NCI-H2107 treated with DMSO at 0.1 percent for 48 hours (cell line): ENCODE results near the gene PLCL2.

Source experiments
- DNase-seq: peaks from one replicate; lab custom pipeline; 2025; ENCODE audit not compliant: unreplicated experiment; lab: John Stamatoyannopoulos, UW

The PLCL2 gene

GRCh38 chr3:16865335-16865734, 19.4 kb upstream of the PLCL2 start:
- DNase-seq, result no peak

- DNase-seq, result peak; percentile 38
Measured at GRCh38 chr3:16866571-16866970, 18.2 kb upstream of the PLCL2 start.

DNA sequence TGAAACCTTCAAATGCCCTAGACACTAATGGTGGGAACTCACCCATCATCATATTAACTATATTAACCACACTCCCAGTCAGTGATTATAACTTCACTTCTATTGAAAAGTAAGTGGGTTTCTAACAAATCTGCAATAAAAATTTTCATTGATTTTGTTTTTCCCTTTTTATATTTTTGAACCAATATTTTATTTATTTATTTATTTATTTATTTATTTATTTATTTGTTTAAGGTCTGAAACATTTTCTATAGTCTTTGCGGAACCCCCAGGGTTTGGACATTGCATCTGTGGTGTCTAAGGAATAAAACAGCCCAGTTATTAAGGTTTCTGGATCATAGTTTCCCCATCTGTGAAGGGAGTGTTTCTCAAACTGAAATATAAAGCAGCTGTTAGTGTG, 16.2 kb upstream of the PLCL2 start:
- no peak for DNase-seq

DNA sequence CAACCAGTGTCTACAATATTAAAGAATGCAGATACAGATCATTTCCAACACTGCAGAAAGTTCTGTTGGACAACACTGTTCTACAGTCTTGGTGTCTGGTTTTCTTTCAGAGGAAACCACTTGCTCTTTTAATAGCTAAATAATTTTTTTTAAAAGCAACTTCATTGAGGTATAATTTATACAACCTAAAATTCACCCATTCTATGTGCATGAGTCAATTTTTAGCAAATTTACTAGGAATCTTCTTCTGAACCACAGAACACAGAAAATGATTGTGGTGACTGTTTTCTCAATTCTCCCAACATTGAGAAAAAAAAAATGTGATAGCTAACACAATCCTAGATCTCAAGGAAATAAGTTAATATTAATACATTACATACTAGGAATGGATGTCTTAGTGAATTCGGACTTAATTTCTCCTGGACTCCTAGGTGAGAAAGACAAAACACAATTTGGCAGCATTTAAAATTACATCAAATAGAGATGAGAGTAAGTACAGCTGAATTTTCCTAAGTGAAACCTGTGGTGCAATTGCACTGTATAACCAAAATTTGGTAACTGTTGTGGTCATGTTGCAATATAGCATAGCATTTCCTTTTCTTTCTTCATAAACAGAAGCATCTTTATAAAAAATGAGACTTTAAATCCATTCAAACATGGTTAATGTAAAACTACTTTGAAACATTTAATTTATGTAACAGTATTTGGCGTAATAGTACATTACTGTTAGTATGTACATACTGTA, 15.3 kb upstream of the PLCL2 start:
- no peak for DNase-seq

DNA sequence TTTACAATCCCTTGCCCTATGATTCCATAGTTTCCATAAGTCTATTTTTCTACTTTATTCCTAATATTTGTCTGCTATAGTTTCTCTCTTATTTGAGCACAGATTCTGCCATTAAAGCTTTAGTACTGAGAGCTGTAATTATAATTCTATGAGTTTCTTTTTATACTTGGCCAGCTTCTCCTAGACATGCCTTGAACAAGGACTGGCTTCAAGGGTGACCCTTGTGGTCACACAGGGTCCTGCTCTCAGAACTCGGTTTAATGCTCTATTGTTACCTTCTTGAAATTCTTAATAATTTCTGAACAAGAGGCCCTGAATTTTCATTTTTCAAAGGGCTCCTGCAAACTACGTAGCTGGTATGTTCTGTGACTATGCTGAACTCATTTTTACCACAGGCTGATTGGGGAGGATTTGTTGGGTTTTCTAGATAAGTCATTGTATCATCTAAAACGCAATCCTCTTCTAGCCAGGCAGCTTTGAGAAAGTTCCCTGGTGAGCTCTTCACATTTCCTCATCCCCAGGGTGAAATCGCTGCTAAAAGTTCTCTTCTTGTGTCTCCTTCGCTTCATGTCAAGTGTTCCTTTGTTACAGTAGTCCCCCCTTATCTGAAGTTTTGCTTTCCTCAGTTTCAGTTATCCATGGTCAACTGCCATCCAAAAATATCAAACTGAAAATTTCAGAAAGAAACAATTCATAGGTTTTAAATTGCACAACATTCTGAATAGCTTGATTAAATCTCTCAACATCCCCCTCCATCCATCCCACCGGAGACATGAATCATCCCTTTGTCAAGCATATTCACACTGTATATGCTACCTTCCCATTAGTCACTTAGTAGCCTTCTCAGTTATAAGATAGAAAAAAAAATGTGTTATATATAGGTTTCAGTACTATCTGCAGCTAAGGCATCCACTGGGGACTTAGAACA, 12.6 kb upstream of the PLCL2 start:
- no peak for DNase-seq

GRCh38 chr3:16873872-16874271, 10.9 kb upstream of the PLCL2 start:
- no peak for DNase-seq

DNA sequence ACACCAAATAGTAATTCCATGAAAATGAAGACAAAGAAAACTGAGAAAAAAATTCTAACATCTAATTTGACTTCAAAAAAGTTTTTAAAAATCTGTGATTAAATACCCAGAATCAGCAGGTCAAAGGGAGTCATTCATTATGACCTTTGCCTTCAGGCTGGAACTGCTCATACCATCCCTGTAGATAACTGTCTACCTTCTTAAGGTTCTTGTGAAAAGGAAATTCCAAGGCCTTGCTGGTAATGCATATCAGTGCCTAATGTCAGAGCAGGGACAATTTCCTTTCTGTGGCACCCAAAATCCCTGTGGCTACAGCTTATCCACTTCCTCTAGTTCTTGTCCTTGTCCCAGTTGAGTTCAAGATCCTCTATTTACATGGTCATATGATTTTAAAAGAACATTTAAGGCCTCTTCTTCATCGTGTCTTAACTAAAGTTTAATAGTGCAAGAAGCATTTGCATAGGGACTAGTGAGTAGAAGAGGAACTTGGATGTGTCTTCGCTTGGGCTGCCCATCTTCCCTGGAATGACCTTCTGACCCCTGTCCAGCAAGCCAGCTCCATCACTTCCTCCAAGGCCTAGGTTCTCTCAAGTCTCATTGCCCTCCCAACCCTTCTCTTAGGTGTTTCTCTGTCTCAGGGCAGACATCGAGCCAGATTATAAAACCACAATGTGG, 8.7 kb upstream of the PLCL2 start:
- DNase-seq, result no peak

DNA sequence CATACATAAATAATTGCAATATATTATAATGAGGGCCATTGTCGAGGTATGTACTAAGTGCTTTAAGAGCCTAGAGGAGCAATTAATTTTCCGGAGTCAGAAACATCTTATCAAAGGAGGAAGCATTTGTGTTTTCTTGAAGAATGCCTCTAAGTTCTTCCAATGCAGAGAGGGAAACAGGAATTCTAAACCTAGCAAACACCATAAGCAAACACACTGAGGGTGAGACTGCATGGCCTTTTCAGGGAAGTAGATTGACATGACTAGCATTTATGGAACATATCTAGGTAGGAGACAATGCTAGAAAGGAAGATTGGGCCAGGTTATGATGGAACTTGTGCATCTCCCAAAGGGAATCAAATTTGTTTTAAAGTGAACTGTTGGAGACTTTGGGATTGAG, 7.2 kb upstream of the PLCL2 start:
- no peak for DNase-seq

DNA sequence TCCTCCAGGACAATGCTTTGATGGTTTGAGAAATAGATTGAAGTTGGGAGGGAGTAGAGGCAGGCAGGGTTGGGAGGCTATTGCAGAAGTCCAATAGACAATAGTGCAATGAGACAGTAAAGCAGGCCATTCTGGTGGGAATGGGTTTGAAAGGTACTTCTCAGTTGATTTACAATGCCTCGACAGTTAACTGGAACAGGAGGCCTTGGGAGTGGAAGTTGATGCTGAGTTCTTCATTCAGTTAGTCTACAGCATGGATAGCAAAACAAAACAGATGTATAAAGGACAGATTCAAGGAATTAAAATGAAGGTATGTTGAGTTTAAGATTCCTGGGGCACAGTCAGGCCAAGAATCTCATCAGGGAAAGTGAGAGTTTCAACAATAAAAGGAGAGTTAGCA, 6.8 kb upstream of the PLCL2 start:
- no peak for DNase-seq

DNA sequence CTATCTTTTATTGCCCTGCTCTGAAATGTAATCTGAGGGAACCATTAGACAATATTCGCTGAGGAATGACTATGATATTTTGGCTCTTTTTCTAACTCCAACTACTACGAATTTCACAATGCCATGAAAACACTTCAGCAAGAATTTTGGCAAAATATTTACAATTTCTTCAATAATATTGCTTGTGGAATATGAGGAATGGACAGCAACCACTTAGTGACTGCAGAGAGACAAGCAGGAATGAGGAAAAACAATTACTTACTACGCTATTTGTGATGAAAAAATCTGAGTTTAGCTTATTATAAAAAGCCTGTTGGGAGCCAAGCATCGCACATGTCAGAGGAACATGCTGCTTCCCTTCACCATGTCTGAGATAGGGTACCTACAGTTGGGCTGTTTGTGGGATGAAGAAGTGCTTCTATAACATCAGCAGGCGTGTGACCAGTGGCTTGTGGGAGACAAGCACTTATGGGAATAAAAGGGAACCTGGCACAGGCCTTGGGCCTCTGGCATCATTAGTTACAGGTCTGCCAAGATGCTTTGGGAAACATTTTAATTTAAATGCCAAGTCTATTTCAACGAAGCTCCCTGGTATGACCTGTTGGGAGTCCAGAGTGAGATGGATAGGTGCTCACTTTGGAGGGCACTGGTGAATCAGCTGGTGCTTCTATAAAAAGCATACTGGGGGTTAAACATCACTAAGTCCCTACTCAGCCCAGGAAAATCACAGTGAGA, 2.7 kb upstream of the PLCL2 start:
- DNase-seq, result no peak

DNA sequence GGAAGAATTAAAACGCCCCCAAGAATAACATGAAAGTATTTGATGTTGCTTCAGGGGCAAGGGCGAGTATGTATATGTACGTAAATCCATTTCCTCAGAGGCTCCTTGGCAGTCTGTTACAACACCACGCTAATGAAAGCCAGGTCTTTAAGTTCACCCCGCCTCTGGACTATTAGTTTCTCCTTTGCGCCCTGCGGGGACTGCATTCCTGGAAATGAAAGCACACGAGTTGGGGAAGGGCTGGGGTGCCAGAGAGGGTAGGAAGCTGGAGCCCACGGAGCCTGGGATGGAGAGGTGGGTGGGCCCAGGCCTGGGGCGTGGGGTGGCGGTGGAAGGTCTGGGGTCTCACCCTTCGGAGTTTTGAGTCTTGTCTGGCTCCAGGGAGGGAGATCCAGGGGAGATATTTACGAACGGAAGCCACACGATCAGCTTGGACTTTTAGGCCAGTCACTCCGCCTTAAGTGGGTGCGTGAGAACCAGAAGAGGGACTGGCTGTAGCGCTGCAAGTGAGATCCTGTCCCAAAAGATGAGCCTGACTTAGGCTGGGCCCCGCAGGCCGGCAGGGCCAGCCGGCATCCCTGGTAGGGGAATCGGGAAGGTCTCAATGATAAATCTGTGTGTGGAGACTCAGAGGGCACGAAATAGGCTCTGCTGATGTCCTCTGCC, 1.6 kb upstream of the PLCL2 start:
- no peak for DNase-seq

DNA sequence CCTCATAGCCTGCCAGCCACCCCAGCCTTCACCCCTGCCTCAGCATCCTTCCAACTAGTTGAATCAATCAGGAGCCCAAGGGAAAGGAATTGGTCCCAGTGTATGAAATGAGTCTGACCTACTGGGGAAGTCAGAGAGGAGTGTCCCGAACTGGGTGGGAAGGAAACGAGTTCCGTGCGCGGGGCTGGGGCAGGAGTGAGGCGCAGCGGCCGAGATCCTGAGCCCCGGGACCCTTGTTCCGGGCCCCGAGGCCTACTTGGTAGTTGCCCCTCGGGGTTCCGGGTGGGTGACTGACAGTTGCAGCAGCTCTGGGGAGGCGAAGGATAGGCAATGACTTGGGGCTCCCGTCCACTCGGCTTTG, 1.1 kb upstream of the PLCL2 start:
- DNase-seq, result no peak

DNA sequence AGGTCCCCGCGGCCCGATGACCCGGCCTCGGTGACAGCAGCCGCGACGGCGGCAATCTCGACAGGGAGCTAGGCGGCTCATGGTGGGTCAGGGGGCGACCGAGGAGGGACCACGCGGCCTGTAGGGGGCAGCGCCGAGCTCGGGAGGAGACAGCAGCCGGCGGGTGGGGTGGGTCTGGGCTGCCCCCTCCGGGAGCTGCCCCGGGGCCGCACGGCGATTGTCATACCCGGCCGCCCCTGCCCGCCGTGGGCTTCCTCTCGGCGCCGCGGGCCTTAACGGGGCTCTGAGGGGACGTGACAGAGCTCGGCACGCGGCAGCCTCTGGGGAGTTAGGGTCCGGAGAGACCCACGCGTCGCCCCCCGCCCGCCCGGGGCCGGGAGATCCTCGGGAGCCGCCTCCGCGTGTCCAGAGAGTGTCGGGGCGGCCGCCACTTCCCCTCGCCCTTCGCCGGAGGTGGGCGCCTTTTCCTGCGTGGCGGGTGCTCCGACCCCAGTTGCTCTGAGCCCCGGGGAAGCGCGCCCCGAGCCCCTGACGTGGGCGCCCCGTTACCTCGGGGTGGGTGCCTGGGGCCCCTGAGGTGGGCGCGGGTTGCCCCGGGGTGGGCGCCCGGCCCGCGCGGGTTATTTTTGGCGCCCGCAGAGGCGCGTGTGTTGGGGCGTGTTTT, 539 bp upstream of the PLCL2 start:
- no peak for DNase-seq

- peak; percentile 40 for DNase-seq
Measured at GRCh38 chr3:16885593-16886302, 993 bp downstream of the PLCL2 start.

GRCh38 chr3:16886303-16886683, 1.5 kb downstream of the PLCL2 start:
- no peak for DNase-seq

DNA sequence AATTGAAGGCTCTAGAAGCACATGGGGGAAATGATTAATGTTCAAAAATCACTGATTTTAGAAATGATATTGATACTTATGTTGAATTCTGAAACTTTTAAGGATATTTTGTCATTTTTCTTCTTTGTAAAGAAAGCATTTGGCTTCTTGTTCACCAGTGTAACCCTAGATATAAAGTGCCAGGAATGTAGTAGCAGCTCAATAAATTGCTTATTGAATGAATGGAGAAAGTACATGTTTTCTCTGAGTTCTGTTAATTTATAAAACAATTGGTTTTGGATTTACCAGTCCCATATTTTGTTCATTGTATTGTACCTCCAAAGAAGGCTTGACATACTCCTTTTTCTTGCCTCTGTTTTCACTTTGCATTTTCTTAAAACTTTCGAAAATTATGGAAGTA, 2.4 kb downstream of the PLCL2 start:
- DNase-seq, result no peak

DNA sequence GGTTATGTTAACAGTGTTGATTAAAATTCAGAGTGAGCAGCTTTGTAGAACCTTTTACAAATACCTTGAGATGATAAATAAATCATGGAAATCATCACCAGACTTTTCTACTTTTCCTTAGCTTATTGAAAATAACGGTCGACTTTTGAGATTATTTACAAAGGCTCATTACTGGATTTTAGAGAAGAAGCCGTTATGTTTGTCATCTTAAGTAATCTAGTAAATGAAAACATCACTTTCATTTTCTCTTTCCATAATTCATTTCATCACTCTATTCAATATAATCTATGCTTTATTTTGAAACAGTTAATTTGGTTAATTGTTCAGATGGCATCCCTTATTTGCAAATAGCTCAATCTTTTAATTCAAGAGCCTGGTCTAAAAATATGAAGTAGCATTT, 3.6 kb downstream of the PLCL2 start:
- DNase-seq, result no peak

DNA sequence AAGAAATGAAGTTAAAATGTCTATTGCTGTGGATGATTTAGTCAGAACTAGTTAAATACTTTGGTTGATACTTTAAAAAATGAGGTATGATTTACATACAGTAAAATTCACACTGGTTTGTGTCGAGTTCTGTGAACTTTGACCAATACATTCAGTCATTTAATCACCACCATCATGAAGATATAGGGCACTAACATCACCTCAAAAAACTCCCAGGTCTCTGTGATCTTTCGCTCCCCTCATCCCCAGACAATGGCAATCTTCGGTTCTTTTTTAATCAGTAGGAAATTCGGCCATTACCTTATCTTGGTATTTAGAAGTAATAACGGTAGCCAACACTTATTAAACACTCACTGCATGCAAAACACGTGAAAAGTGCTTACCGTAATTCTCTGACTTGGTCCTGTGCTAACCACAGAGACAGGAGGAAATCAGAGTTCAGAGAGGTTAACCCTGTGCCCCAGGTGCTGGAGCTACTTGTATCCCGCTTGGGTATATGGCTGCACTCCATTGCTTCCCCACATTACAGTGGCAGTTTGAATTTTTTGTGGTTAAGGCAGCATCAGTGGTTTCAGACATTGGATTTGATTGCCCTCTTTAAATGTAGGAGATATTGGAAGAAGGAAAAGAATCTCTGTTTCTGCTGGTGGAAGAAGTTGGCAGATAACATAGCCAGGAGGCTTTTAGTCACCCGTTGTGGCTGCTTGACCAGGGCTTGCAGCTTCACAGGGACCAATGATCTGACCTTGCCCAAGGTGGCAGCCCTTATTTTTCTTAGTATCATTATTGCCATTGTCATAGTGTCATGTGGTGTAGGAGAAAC, 4.2 kb downstream of the PLCL2 start:
- DNase-seq, result no peak
